GM18511 (cell line): ENCODE results near the gene HPX.
A peak's percentile ranks its signal among the peaks of the same experiment; 100 is the strongest.
"Not testable (repeated sequence)": the region's sequence is repeated elsewhere in the genome, so short reads cannot be mapped to it uniquely, and the experiment has no call there.

Source experiments
- ATAC-seq: cut with Tn5 transposase; IDR thresholded peaks from one replicate; pipeline ENCODE4 v1.9.1; 2021; ENCODE audit warnings: mild to moderate bottlenecking, moderate library complexity; ENCODE audit not compliant: unreplicated experiment

HPX gene

DNA sequence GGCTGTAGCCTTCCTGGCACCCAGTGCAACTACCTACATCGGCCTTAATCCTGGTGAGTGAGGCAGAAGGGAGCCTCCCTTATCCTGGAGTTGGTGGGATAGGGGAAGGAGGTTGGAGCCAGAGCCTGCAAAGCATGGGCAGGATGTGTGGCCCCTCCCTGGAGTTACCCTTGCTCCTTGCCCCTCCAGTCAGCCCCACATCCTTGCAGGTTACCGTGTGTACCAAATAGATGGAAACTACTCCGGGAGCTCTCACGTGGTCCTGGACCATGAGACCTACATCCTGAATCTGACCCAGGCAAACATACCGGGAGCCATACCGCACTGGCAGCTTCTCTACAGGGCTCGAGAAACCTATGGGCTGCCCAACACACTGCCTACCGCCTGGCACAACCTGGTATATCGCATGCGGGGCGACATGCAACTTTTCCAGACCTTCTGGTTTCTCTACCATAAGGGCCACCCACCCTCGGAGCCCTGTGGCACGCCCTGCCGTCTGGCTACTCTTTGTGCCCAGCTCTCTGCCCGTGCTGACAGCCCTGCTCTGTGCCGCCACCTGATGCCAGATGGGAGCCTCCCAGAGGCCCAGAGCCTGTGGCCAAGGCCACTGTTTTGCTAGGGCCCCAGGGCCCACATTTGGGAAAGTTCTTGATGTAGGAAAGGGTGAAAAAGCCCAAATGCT is 46.7 kb downstream of the HPX start:
- ATAC-seq, result no peak

DNA sequence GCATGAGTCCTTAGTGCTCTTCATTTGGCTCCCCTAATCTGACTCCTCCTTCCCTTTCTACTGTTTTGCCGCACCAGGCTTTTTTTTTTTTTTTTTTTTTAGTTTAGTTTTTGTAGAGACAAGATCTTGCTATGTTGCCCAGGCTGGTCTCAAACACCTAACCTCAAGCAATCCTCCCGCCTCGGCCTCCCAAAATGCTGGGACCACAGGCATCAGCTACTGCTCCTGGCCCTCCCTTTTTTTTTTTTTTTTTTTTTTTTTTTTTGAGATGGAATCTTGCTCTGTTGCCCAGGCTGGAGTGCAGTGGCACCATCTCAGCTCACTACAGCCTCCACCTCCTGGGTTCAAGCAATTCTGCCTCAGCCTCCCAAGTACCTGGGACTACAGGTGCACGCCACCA is 48.5 kb downstream of the HPX start:
- not testable (repeated sequence) for ATAC-seq

DNA sequence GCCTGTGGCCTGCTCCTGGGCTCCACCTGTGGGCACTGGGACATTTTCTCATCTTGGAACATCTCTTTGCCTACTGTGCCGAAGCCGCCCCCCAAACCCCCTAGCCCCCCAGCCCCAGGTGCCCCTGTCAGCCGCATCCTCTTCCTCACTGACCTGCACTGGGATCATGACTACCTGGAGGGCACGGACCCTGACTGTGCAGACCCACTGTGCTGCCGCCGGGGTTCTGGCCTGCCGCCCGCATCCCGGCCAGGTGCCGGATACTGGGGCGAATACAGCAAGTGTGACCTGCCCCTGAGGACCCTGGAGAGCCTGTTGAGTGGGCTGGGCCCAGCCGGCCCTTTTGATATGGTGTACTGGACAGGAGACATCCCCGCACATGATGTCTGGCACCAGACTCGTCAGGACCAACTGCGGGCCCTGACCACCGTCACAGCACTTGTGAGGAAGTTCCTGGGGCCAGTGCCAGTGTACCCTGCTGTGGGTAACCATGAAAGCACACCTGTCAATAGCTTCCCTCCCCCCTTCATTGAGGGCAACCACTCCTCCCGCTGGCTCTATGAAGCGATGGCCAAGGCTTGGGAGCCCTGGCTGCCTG is 49.2 kb downstream of the HPX start:
- no peak for ATAC-seq

DNA sequence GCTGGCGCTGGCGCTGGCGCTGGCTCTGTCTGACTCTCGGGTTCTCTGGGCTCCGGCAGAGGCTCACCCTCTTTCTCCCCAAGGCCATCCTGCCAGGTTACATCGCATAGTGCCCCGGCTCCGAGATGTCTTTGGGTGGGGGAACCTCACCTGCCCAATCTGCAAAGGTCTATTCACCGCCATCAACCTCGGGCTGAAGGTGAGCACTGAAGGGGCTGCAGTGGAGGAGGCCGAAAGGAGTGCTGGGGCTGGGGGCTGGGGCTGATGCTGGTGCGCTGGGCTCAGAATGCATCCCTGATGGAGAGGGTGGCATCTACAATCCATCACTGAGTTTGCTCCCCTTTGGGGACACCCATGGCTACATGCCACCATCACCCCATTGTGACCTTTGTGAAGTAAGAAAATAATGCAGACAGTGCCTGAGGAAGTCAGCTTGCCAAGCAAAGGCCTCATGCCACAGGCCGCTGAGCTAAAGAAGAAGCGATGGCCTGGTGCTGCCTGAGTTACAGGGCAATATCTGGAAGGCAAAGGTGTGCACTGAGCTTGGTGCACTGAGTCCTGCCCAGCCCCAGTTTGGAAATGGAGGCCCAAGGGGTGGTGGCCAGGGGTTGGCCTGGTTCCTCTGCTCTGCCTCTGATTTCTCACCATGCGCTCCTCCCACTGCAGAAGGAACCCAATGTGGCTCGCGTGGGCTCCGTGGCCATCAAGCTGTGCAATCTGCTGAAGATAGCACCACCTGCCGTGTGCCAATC is 49.9 kb downstream of the HPX start:
- ATAC-seq, result peak; percentile 9

DNA sequence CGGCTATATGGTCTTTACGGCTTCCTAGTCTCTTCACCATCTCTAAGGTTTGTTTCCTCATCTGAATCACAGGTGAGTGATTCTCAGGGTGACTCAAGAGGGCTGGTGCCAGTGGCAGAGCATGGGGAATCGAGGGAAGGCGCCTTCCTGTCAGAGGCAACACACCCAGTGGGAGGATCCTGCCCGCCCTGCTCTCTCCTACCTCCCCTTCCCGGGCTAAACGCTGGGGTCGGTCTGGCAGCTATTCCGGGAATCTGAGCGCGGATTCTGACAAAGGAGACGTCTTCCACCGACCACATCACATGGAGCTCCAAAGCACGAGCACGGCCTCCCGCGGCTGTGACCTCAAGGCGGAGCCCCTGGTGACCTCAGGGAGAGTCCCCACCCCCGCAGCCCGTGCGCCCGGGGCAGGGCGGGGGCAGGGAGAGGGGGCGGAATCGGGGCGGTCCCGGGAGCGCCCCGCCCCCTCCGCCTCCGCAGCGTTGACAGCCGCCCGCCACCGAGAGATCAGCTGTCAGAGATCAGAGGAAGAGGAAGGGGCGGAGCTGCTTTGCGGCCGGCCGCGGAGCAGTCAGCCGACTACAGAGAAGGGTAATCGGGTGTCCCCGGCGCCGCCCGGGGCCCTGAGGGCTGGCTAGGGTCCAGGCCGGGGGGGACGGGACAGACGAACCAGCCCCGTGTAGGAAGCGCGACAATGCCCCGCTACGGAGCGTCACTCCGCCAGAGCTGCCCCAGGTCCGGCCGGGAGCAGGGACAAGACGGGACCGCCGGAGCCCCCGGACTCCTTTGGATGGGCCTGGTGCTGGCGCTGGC is 50.7 kb downstream of the HPX start, which contains the start of gene SMPD1:
SMPD1 (plus strand) TSS at position 570 of the 813 bp plus-strand sequence; CDS start at position 695, 125 bp downstream.
- peak; percentile 95 for ATAC-seq

DNA sequence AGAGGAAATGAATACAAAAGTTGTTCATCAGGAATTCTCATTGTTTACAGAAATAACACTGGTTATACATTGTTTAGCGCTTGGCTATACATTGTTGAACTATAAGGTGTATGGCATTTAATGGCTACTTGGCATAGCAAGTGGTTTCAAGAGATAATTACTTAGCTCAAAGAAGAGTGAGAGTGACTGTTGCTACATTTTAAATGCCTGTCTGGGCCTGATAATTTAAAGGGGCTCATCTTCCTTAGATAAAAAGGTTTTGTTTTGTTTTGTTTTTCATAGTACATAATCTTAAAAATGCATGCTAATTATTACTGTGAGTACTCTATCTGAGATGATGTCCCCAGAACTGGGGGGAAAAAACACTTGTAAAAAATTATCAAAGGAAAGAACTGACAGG is 52.0 kb downstream of the HPX start:
- ATAC-seq, result no peak

DNA sequence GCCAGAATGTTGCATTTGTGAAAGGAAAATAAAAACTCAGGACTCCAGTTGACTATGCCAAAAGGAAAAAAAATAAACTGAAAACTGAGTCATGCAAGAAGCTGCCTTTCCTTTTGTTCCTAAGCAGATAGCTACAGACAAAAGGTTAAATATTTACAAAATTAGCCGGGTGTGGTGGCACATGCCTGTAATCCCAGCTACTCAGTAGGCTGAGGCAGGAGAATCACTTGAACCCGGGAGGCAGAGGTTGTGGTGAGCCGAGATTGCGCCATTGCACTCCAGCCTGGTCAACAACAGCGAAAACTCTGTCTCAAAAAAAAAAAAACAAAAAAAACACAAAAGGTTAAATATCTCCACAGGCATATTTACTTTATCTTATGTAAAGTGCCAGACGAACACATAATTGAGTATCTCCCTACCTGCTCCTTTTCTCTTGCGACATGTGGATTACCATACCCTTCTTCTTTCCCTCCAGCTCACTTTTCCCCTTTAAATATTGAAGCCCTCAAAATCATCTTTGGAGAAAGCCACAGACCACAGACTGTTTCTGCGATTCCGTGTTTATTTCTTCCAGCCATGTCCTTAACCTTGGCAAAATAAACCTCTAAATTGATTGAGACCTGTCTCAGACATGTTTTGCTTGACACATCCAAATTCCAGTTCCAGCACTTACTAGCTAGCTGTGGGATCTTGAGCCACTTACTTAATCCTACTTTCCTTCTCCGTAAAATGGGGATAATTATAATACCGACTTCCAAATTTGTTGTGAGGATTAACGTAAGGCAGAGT is 52.8 kb downstream of the HPX start:
- no peak for ATAC-seq

DNA sequence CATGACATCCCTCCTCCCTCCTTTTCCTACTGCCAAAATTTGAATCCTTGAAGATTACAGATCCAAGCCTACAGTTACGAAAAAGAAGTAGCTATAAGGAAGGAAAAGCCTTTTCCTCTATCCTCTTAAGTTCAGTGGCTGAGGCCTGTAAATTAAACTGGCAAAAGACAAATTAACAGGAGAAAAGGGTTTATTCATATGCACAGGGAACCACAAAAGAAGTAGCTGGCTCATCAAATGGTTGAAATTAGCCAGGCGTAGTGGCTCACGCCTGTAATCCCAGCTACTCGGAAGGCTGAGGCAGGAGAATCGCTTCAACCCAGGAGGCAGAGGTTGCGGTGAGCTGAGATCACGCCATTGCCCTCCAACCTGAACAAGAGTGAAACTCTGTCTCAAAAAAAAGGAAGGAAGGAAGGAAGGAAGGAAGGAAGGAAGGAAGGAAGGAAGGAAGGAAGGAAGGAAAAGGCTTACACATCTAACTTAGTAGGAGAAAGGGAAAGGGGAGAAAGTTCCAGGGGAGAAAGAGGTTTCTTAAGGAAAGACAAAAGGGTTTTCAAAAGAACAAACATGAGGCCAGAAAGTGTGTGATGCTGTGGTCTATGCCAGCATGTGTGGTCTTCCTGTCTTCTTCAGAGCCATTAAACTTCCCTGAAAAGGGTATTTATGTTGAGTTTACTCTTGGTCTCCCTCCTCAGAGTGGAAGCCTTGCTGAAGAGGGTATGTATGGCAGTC is 55.6 kb downstream of the HPX start:
- no peak for ATAC-seq
